ENCODE data around the gene THTPA. TPM values are rescaled to one million over a fixed set of nuclear protein-coding genes. Genes with fewer than 3 reads are reported as not detected.

THTPA gene
- total and polyA plus RNA-seq, 2 of the 13 experiments (the other 11 are each of a cell fraction or from before 2014, with no cell fraction given), result 7.4 to 8.7 TPM

- TF ChIP-seq STAG1 (CRISPR knock-in tag; IDR thresholded peaks at IDR 0.05), result no peak; the same call in 1 of the 2 replicates
- TF ChIP-seq ZSCAN21 (CRISPR knock-in tag; IDR thresholded peaks at IDR 0.05; ENCODE audit: borderline replicate concordance), result peak; percentile 94
- peak; percentile 96; the same call in 1 of the 2 replicates for TF ChIP-seq ZNF256 (CRISPR knock-in tag; conservative IDR thresholded peaks at IDR 0.05)
- TF ChIP-seq NFYB (CRISPR knock-in tag; IDR thresholded peaks at IDR 0.05), result peak; percentile 66
- peak; percentile 72 for TF ChIP-seq RARA (CRISPR knock-in tag; IDR thresholded peaks at IDR 0.05)
- TF ChIP-seq ZKSCAN5 (CRISPR knock-in tag; IDR thresholded peaks at IDR 0.05), result peak; percentile 86
- TF ChIP-seq DZIP1 (CRISPR knock-in tag; IDR thresholded peaks at IDR 0.05), result peak; percentile 98
- TF ChIP-seq, protein P1, sequence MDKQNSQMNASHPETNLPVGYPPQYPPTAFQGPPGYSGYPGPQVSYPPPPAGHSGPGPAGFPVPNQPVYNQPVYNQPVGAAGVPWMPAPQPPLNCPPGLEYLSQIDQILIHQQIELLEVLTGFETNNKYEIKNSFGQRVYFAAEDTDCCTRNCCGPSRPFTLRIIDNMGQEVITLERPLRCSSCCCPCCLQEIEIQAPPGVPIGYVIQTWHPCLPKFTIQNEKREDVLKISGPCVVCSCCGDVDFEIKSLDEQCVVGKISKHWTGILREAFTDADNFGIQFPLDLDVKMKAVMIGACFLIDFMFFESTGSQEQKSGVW (CRISPR knock-in tag; IDR thresholded peaks at IDR 0.05; ENCODE audit: borderline replicate concordance), result peak; percentile 95; the same call in 1 of the 2 replicates
- TF ChIP-seq DRAP1 (CRISPR knock-in tag; IDR thresholded peaks at IDR 0.05), result peak; percentile 85
- TF ChIP-seq FOXJ3 (CRISPR knock-in tag; IDR thresholded peaks at IDR 0.05; ENCODE audit: borderline replicate concordance), result peak; percentile 95
- TF ChIP-seq ZMYM4 (CRISPR knock-in tag; IDR thresholded peaks at IDR 0.05), result peak; percentile 95
- TF ChIP-seq MAFK (conservative IDR thresholded peaks at IDR 0.05 in 1 of 2, IDR thresholded peaks at IDR 0.05 in 1 of 2; ENCODE audit: low read length in 2 of 2), result 0 out of 4 replicates have a peak, but pooled peaks have one; percentile 3 to 10
- peak; percentile 91 for TF ChIP-seq MED1 (CRISPR knock-in tag; IDR thresholded peaks at IDR 0.05)
- peak; percentile 99 for TF ChIP-seq SRY (CRISPR knock-in tag; IDR thresholded peaks at IDR 0.05)
- peak; percentile 97 for TF ChIP-seq ZNF709 (CRISPR knock-in tag; IDR thresholded peaks at IDR 0.05)
- peak; percentile 93 for TF ChIP-seq ISL2 (CRISPR knock-in tag; IDR thresholded peaks at IDR 0.05)
- peak; percentile 99 for TF ChIP-seq FOXC1 (CRISPR knock-in tag; IDR thresholded peaks at IDR 0.05; ENCODE audit: borderline replicate concordance)
- TF ChIP-seq ZNF136 (CRISPR knock-in tag; IDR thresholded peaks at IDR 0.05; ENCODE audit: low read depth), result peak; percentile 99
- no peak for TF ChIP-seq NFIB (CRISPR knock-in tag; IDR thresholded peaks at IDR 0.05; ENCODE audit: borderline replicate concordance)
- peak; percentile 98 for TF ChIP-seq EED (CRISPR knock-in tag; IDR thresholded peaks at IDR 0.05)
- TF ChIP-seq MTF2 (CRISPR knock-in tag; IDR thresholded peaks at IDR 0.05; ENCODE audit: borderline replicate concordance), result peak; percentile 98
- no peak for TF ChIP-seq ATM (IDR thresholded peaks at IDR 0.05; ENCODE audit: borderline replicate concordance)
- no peak for TF ChIP-seq HHEX (CRISPR knock-in tag; IDR thresholded peaks at IDR 0.05)
- TF ChIP-seq NR0B2 (CRISPR knock-in tag; IDR thresholded peaks at IDR 0.05), result peak; percentile 98
- TF ChIP-seq SP4 (CRISPR knock-in tag; IDR thresholded peaks at IDR 0.05), result peak; percentile 89
- TF ChIP-seq CEBPG (CRISPR knock-in tag; IDR thresholded peaks at IDR 0.05), result peak; percentile 63
These were observed at the start of gene THTPA (continued) for GRCh38 chr14:23555882-23556699.

Measured in HepG2 (cell line).